Heart right ventricle (tissue), 16 donors: ENCODE measurements around the gene GRIN2A. TPM values are rescaled to one million over a fixed set of nuclear protein-coding genes. Genes with fewer than 3 reads are reported as not detected.
A peak's percentile ranks its signal among the peaks of the same experiment; 100 is the strongest.

ENCODE experiments used
- ATAC-seq, 8 donors: fragments of 200-7000 bp; cut with Tn5 transposase; one replicate each; pipeline ENCODE4 v1.9.1; 2020; ENCODE audit warnings: mild to moderate bottlenecking in 8 of 8, moderate library complexity in 8 of 8, moderate number of reproducible peaks in 1 of 8
- DNase-seq, 2 donors: peaks; one replicate each; pipeline ENCODE4 v3.0.0-alpha.2; 2020
- H3K27ac ChIP-seq, 10 donors: fragments of 200-600 bp; sonication (generic) in 2 of 10; one replicate each; pipeline versions ENCODE4 v1.5.0 to v1.8.0; 2020 to 2022; ENCODE audit warnings: mild to moderate bottlenecking in 3 of 10
- H3K27me3 ChIP-seq, 7 donors: fragments of 200-600 bp; one replicate each; pipeline ENCODE4 v1.8.0; 2021 to 2022; ENCODE audit warnings: mild to moderate bottlenecking in 2 of 7
- H3K36me3 ChIP-seq, 9 donors: fragments of 200-600 bp; sonication (generic) in 1 of 9; one replicate each; pipeline versions ENCODE4 v1.5.0 to v1.8.0; 2020 to 2022; ENCODE audit warnings: mild to moderate bottlenecking in 2 of 9
- H3K4me1 ChIP-seq, 9 donors: fragments of 200-600 bp; sonication (generic) in 1 of 9; one replicate each; pipeline versions ENCODE4 v1.5.0 to v1.8.0; 2020 to 2022; ENCODE audit warnings: mild to moderate bottlenecking in 4 of 9
- H3K4me3 ChIP-seq, 10 donors: fragments of 200-600 bp; sonication (generic) in 2 of 10; one replicate each; pipeline versions ENCODE4 v1.5.0 to v1.8.0; 2020 to 2022; ENCODE audit warnings: mild to moderate bottlenecking in 7 of 10, moderate library complexity in 2 of 10
- H3K9me3 ChIP-seq, 11 donors: fragments of 200-600 bp in 10 of 11; sonication (generic) in 2 of 11; one replicate each; pipeline versions ENCODE4 v1.5.0 to v1.8.0; 2013 to 2022; ENCODE audit warnings: mild to moderate bottlenecking in 2 of 11, control low read depth in 1 of 11, moderate library complexity in 1 of 11
- WGBS, 2 donors: extraction: QIAGEN DNeasy Blood & Tissue Kit; methylation state at CpG; one replicate each; pipeline ENCODE4 v1.1.7; 2013; ENCODE audit warnings: inconsistent platforms in 1 of 2; 5-methylcytosine and 5-hydroxymethylcytosine counted together
- intact Hi-C, 10 donors: fragments of 100-400 bp; cut with DNase I; formaldehyde crosslinking; loops; one replicate each; pipeline versions ENCODE4 v1.11.1 to v1.14.2; 2022
- polyA plus RNA-seq, 2 donors: library from polyadenylated mRNA; stranded (reverse); fragments of 200-250 nt; gene quantifications; one replicate each; pipeline ENCODE4 v1.2.3, GENCODE V29; 2013
- total RNA-seq, 10 donors: library from RNA; stranded (reverse); fragmentation: NEBNext Ultra II Directional in 3 of 10; extraction: Animal tissue kit (Norgen Biotek cat#: 25700) in 3 of 10; gene quantifications; one replicate each; pipeline versions ENCODE4 v1.2.1 to v1.2.4, GENCODE V29; 2021 to 2023
- TF ChIP-seq, protein P1 (sequence below), 9 donors: fragments of 200-600 bp; sonication (generic) in 2 of 9; IDR thresholded peaks; one replicate each; pipeline versions ENCODE4 v1.5.0 to v1.8.0; 2021 to 2022; ENCODE audit warnings: antibody characterized with exemption in 9 of 9, mild to moderate bottlenecking in 5 of 9, moderate library complexity in 1 of 9
- donor health status: Arrhythmogenic right ventricular cardiomyopathy.
- donor health status: ischemic (EF 13 %, LVEDD 7.1; RV severe dilation, severe dysfunction).
- donor health status: healthy with polysubstance abuse.
- donor health status: DM: no; HTN: yes; CAD: no.
- donor health status: DM: no; HTN: no; CAD: no.
- donor health status: ischemic (EF 25% LVEDD 6.9; RV normal size, moderate dysfunction).
- donor health status: ischemic (EF 25% LVEDD 5.7; RV mildly dilated, moderate dysfunction).
- donor health status: healthy.
- donor health status: DM: yes; HTN: yes; CAD: no.
- donor health status: Ischemic cardiomyopathy.
- donor health status: ischemic (EF 35%, LVEDD 5.7; RV mildly dilated, moderate dysfunction).
- donor health status: nonischemic (EF 11% LVEDD 7.7; RV severe dilation, severe dysfunction).
- donor health status: DM: yes; HTN: yes; CAD: no.
- donor health status: PGD.
- donor health status: ischemic (EF 29% LVEDD 5.4; RV normal size, mild dysfunction).
- donor health status: nonischemic (EF 23%, LVEDD 6.1; RV moderate dilation, normal function).

The GRIN2A gene
- total and polyA plus RNA-seq, 12 donors: 0.01 to 11.7 (median 4.7) TPM

DNA sequence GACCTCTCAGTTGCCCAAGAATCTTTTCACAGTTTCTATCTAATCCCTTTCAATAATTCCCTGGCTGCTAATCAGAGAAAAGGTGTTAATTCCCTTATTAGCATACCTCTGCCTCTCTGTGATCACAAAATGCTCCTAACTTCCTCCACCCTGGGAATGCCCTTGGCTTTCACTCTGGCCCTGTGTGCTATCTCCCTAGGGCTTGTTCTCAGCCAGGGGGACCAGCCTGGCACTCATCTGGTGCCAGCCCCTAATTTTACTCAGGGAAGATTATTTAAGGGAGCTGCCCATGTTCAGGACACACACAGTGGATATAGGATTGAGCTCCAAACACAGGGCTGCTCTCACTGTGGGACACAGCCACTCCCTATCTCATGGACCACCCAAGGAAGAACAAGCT is 225.2 kb downstream of the GRIN2A start:
- ATAC-seq: no peak
- Histone ChIP-seq H3K4me3 (no peak overlapping the region), H3K4me1 (peaks cover 0 to 13% (median 0%) of the 10 kb centered on the region in 9 donors), H3K27ac (no peak overlapping the region), H3K9me3 (peaks cover 0 to 6% (median 0%) of the 10 kb centered on the region in 11 donors), H3K36me3 (no peaks in the 10 kb centered on the region), H3K27me3 (peaks cover 0 to 36% (median 10%) of the 10 kb centered on the region in 7 donors)
- intact Hi-C loops: loop anchor here in 1 of 10 donors (5.0 kb wide), 1 partner anchor 800 kb away; no protein-coding TSS in a partner anchor
- DNase-seq: no peak
- TF ChIP-seq, protein P1, sequence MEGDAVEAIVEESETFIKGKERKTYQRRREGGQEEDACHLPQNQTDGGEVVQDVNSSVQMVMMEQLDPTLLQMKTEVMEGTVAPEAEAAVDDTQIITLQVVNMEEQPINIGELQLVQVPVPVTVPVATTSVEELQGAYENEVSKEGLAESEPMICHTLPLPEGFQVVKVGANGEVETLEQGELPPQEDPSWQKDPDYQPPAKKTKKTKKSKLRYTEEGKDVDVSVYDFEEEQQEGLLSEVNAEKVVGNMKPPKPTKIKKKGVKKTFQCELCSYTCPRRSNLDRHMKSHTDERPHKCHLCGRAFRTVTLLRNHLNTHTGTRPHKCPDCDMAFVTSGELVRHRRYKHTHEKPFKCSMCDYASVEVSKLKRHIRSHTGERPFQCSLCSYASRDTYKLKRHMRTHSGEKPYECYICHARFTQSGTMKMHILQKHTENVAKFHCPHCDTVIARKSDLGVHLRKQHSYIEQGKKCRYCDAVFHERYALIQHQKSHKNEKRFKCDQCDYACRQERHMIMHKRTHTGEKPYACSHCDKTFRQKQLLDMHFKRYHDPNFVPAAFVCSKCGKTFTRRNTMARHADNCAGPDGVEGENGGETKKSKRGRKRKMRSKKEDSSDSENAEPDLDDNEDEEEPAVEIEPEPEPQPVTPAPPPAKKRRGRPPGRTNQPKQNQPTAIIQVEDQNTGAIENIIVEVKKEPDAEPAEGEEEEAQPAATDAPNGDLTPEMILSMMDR (IDR thresholded peaks at IDR 0.05): no peak

DNA sequence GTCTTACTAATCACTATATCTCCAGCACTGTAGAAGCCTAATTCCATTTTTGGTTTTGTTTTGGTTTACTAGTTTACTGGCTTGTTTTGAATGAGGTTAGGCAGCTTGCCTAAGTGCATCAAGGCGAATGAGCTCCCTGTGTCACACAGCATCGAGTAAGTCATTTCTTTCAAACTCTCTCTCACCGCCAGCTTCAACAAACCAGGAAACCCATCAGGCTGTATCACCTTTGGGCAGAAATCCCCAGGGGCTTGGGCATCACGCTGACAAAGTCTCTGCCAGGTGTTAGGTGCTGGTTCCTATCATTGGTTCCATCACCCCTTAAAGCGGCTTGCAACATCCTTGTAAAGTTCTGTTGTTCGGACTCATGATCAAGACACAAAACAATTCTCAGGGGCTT is 226.6 kb downstream of the GRIN2A start:
- peaks cover 0 to 18% (median 0%) of the 10 kb centered on the region in 9 donors for H3K4me1 ChIP-seq
- intact Hi-C loops: loop anchor here in 1 of 10 donors (5.0 kb wide), 1 partner anchor 798 kb away; no protein-coding TSS in a partner anchor
- ATAC-seq (no peak), DNase-seq (no peak)
- H3K36me3 ChIP-seq: no peaks in the 10 kb centered on the region
- 81 to 82% methylated on average over 6 of the region's 6 CpGs for WGBS, 2 donors
- H3K27me3 ChIP-seq: peaks cover 0 to 46% (median 13%) of the 10 kb centered on the region in 7 donors
- no peak overlapping the region for H3K27ac ChIP-seq
- no peak overlapping the region for H3K4me3 ChIP-seq
- no peaks in the 10 kb centered on the region for H3K9me3 ChIP-seq
- TF ChIP-seq, protein P1 (IDR thresholded peaks at IDR 0.05): no peak

DNA sequence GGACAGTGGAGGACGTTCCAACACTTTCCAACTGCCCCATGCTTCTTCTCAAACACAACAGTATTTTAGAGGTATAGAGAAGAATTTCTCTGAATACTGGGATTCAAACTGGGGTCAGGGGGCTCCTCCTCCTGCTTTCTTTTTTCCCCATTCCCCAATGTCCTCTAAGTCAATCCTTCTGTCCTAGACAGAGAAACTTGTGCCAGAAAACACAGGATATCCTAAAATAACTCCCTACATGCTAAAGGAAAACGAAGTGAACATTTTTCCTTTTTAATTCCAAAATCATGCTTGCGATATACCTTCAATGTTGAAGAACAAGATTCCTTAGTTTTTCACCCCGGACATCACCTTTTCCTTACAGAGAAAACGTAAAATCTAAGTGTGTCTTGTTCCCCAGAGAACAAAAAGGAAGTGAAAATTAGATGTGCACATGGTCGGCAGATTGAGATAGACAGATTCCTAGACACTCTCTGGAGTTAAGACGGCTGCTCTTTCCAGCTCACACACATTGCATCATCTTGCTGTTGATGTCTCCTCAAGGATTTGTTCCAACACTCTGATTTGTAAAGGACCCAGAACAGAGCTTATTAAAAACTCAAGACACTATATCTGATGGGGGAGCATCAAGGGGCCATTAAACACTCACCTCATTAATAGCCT is 228.2 kb downstream of the GRIN2A start:
- peak in 5 of 8 donors; percentile 51 to 89 (median 58) for ATAC-seq
- Histone ChIP-seq H3K27me3 (peaks cover 0 to 44% (median 4%) of the 10 kb centered on the region in 7 donors), H3K36me3 (no peaks in the 10 kb centered on the region), H3K9me3 (no peaks in the 10 kb centered on the region), H3K4me3 (peak overlapping the region in 1 of 10 donors; percentile 9), H3K4me1 (peaks cover 0 to 18% (median 0%) of the 10 kb centered on the region in 9 donors), H3K27ac (peak overlapping the region in 1 of 10 donors; percentile 24)
- no peak for DNase-seq
- intact Hi-C loops: no loop called here
- TF ChIP-seq, protein P1 (IDR thresholded peaks at IDR 0.05): no peak
- 32 to 41% methylated on average over 7 of the region's 7 CpGs for WGBS, 2 donors

DNA sequence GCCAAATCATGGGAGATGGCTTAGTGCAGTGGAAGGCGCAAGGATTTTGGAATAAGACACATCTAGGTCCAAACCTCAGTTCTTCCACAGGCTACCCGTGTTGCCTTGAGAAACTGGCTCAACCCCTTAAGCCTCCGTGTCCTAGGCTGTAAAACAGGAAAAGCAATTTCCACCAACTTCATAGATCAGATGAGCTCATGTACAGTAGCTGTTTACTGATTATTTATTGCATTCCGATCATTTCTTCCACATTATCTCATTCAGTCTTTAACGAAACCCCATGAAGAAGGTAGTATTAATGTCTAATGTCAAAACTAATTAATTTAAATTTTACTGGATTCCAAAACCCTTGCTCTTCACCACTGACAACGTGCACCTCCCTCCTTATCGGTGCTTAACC is 231.6 kb downstream of the GRIN2A start:
- Histone ChIP-seq H3K4me1 (peaks cover 0 to 18% (median 0%) of the 10 kb centered on the region in 9 donors), H3K36me3 (no peaks in the 10 kb centered on the region), H3K9me3 (no peaks in the 10 kb centered on the region), H3K27ac (no peak overlapping the region), H3K4me3 (no peak overlapping the region), H3K27me3 (peaks cover 0 to 31% (median 12%) of the 10 kb centered on the region in 7 donors)
- 61 to 68% methylated on average over 7 of the region's 7 CpGs for WGBS, 2 donors
- TF ChIP-seq, protein P1 (IDR thresholded peaks at IDR 0.05): no peak
- intact Hi-C loops: no loop called here
- DNase-seq (no peak), ATAC-seq (no peak)
